ENCODE measurements around the gene NSRP1.
"Not testable (repeated sequence)": the region's sequence is repeated elsewhere in the genome, so short reads cannot be mapped to it uniquely, and the experiment has no call there.

NSRP1 gene

DNA sequence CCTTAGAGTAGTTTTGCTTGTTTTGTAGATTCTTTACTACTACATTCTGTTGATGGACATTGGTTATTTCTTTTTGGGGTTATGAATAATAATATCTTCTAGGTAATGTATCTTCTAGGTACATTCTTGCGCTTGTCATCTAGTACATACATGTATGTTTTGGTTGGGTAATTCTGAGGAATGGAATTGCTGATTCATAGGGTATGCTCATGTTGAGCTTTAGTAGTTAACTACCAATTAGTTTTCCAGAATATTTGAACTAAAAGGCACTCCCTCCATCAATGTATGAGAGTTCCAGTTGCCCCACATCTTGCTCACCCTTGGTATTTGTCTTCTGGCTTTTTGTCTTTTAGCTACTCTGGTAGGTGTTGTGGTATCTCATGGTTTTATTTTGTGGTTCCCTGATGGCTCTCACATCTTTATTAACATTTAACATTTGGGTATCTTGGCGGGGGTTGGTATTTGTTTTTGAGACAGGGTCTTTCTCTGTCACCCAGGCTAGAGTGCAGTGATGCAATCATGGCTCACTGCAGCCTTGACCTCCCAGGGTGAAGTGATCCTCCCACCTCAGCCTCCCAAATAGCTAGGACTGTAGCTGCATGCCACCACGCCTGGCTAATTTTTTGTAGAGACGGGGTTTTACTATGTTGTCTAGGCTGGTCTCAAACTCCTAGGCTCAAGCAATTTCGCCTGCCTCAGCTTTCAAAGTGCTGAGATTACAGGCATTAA, 71.8 kb downstream of the NSRP1 start:
- DNase-seq: no peak

GRCh38 chr17:30191072-30191471, 74.5 kb downstream of the NSRP1 start:
- no peak for DNase-seq

GRCh38 chr17:30196504-30196903, 79.9 kb downstream of the NSRP1 start:
- no peak for DNase-seq

GRCh38 chr17:30197416-30197815, 80.8 kb downstream of the NSRP1 start:
- no peak for DNase-seq

GRCh38 chr17:30199600-30199999, 83.0 kb downstream of the NSRP1 start:
- no peak for DNase-seq

- DNase-seq: no peak
Measured at GRCh38 chr17:30200106-30200505, 83.5 kb downstream of the NSRP1 start.

GRCh38 chr17:30200656-30201055, 84.0 kb downstream of the NSRP1 start:
- not testable (repeated sequence) for DNase-seq

DNA sequence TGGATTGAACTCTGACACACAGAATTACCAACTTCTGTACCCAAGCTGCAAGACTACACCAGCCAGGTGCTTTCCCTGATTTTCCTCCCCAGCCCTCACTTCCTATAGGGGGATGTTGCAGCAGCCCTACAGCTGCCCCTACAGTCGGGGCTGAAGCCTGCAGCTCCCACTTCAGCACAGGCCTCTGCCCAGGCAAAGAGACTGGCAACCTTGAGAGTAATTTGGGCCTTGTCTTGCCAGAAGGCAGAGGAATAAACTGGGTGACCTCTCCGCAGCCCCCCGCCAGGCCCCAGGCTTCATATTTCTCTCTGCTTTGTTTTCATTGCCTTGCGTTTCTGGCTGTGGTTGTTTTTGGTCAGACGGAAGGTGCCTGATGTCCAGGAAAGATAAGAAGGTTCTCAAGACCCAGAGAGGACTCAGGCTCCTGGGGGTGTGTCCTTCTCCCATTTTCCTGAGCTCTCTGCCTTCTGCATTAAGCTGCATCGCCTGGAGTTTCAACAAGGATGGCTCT, 86.9 kb downstream of the NSRP1 start:
- DNase-seq: peak; percentile 28

DNA sequence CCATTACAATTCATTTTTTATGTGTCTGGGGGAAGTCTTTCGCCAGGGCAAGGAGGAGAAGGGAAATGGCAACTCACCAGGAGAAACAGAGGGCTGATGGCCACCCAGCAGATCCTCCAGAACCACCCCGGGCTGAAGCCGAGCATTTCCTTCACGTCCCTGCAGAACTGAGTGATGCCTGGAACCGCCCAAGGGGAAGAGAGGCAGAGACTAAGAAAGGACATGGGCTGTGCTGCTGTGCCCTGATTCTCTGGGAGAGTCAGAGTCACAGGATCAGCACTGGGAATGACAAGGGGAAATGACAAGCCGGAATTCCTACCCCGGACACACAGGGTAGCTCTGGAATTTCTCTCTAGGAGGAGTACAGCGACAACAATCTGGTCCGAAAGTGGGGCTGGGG, 91.0 kb downstream of the NSRP1 start:
- no peak for DNase-seq

- DNase-seq: no peak
Measured at GRCh38 chr17:30208214-30208613, 91.6 kb downstream of the NSRP1 start.

DNA sequence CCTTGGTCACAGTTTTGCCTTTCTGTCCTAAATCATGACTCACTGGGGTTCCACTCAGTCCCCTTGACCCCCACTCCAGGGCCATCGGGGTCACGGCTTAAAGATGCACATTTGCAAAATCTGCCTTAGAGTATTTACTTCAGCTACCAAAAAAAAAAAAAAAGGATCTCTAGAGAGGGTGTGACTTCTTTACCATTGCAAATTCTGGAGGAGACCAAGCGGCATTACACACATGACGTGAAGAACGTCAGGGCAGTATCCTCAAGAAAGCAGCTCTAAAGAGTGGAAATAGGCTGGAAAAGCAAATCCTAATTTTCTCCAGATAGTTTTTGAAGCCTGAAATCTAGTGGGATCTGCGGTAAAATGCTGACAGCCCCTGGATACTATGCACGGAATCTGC, 93.3 kb downstream of the NSRP1 start:
- DNase-seq: no peak

DNA sequence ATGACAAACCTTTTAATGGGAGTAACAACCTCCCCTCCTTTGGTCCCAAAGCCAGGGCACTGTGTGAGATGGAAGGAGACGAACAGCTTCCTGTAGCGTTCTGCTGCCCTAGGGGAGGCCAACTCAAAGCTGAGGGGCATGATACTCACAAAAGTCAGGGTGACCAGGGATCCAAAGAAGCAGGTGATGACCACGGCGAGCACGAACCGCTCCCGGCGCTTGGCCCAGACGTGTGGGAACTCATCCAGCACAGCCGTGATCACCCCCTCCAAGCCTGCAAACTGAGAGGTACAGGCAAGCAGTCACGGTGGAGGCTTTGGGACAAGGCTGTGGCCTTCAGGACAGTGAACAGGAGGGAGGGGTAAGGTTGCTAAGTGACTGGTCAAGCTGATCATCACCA, 93.8 kb downstream of the NSRP1 start:
- DNase-seq: no peak

- no peak for DNase-seq
Measured at GRCh38 chr17:30210901-30211300, 94.3 kb downstream of the NSRP1 start.

GRCh38 chr17:30211371-30211770, 94.8 kb downstream of the NSRP1 start:
- DNase-seq: no peak

DNA sequence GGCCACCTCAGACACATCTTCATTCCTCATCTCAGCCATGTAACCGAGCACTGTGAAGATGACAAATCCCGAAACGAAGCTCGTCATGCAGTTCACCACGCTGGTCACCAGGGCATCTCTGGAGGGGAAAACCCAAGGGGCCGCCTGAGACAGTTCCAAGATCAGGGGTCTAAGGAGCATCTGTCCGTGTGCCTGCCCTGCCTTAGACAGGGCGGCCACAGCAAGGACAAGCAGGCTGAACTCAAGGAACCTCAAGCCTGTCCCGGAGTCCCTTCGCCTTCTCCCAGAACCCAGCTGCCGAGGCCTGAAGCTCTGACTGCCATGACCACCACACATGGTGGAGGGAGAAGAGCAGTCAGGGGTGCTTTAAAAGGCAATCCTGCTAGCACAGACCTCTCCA, 96.1 kb downstream of the NSRP1 start:
- DNase-seq: no peak

DNA sequence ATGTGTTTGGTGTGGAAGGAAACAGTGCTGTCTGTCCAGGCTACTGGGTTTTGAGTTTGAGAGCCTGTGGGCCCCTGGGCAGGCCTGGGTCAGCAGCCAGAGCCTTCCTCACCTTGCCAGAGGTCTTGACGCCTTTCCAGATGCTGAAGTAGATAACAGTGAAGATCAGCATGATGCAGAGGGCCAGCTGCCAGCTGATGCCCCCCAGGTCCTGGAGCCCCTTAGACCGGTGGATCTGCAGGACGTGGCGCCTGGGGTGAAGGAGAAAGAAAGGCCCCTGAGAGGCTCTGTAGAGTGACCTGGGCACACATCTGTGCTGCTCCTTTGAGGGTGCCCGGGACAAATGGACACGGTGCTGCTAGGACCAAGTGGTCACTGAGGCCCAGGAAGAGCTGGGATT, 100.4 kb downstream of the NSRP1 start:
- no peak for DNase-seq

GRCh38 chr17:30217746-30218245, 101.2 kb downstream of the NSRP1 start:
- DNase-seq: no peak

GRCh38 chr17:30218799-30219198, 102.2 kb downstream of the NSRP1 start:
- no peak for DNase-seq

DNA sequence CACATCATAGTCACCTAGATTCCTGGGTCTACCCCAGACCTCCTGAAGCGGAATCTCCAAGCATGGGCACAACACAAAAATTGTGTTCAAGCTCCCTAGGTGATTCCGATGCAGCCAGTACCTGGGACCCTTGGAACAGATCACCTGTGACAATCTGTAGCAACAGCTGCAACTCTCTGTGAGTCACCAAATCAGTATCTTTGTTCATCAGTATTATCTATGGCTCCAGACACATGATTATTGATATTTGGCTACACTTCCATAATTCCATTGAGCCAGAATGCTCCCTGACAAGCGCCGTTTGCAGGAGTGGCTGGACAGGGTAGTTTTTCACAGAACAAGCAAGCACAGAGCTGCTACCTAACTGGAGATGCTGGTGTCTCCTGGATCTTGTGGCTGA, 102.7 kb downstream of the NSRP1 start:
- no peak for DNase-seq

- peak; percentile 61 for DNase-seq
Measured at GRCh38 chr17:30219833-30220232, 103.2 kb downstream of the NSRP1 start.

GRCh38 chr17:30220414-30220813, 103.8 kb downstream of the NSRP1 start:
- DNase-seq: peak; percentile 92

DNA sequence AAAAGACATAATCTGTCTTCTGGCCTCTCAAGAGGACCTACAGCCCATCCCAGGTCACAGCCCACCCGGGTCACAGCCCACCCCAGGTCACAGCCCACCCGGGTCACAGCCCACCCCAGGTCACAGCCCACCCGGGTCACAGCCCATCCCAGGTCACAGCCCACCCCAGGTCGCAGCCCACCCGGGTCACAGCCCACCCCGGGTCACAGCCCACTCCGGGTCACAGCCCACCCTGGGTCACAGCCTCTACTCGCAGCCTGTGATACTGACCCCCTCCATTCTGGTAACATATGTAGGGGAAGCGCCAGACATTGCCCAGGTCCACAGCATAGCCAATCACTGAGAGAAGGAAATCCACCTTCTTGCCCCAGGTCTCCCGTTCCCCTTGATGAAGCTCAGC, 104.7 kb downstream of the NSRP1 start:
- no peak for DNase-seq

GRCh38 chr17:30222251-30222650, 105.6 kb downstream of the NSRP1 start:
- no peak for DNase-seq

DNA sequence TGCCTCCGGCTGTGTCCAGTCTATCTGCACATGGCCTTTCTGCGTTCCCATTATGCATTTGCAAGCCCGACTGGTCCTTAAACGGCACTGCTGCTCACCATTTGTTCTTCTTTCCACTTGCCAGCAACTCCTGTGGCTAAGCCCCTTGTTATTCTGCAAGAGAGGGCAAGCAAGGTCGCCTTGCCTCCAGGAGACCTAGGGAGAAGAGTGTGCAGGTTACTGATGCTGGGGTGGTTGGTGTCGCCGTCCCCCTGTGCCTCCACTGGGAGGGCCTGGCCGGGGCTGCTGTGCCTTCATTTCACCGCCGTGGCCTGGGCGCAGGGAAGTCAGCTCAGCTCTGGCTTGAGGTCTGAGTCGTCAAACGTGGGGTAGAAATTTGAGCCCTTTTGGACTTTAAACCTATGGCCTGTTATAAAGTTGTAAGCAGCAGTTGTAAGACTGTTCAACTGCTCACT, 106.1 kb downstream of the NSRP1 start:
- DNase-seq: peak; percentile 62

DNA sequence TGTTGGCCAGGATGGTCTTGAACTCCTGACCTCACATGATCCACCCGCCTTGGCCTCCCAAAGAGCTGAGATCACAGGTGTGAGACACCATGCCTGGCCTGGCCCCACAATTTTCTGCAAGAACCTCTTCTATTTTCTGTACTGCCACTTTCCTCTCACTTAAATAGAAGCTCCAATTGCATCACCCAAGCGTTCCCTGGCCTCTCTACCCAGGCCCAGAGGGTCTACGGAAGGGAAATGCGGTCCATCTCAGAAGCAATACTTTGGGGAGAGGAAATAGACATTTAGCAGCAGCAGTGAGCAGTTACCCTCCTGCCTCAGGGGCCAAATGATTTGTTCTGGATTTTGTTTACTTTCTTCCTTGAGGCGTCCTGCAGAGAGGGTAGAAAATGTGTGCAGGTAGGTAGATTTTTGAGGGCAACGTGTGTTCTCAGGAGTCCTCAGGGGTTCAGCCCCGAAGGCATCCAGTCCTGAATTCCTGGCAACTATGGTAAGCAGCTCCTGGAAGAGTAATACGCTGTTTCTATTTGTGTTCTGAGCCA, 107.9 kb downstream of the NSRP1 start:
- no peak for DNase-seq
